Measurements from ENCODE around the gene SESTD1.

DNA sequence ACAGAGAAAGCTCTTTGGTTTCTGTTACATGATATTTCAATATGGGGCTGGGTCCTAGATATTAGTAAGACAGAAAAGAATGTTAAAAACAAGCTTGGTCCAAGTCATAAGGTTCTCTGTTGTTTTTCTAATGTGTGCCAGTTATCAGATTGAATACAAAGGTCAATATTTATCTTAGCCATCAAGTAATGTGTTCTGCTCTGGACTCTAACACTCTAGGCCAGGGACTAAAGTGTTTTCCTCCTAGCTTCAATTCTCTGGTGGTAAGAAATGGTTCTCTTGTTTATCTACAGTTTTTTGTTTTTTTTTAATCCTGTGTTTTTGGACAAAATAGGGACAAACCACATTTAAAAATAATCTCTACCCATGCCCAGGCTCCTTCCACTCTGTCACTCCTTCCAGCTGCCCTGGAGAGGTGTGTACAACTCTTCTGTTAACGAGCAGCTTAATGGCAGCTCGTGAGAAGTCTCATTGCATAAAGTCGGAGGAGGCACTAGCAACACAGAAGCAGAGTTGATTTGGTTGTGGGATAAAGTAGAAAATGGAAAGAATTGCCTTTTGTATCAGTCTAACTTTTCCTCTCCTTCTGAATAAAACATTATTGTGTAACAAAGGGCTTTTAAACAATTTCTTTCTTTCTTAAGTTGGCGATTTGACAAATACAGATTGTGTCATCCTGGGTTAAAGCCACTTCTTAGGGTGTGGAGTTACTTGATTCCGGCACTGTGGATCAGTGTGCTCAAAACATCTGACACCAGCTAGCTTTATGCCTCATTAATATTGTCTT is 8.0 kb upstream of the SESTD1 start:
- no peak for TF ChIP-seq POLR2A (IDR thresholded peaks at IDR 0.05)
- TF ChIP-seq, protein P1, sequence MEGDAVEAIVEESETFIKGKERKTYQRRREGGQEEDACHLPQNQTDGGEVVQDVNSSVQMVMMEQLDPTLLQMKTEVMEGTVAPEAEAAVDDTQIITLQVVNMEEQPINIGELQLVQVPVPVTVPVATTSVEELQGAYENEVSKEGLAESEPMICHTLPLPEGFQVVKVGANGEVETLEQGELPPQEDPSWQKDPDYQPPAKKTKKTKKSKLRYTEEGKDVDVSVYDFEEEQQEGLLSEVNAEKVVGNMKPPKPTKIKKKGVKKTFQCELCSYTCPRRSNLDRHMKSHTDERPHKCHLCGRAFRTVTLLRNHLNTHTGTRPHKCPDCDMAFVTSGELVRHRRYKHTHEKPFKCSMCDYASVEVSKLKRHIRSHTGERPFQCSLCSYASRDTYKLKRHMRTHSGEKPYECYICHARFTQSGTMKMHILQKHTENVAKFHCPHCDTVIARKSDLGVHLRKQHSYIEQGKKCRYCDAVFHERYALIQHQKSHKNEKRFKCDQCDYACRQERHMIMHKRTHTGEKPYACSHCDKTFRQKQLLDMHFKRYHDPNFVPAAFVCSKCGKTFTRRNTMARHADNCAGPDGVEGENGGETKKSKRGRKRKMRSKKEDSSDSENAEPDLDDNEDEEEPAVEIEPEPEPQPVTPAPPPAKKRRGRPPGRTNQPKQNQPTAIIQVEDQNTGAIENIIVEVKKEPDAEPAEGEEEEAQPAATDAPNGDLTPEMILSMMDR (IDR thresholded peaks at IDR 0.05): no peak
